OCI-LY1 (cell line): ENCODE data around the gene FRMPD3.

ENCODE experiments used
- H2AFZ ChIP-seq: fragments of 200-600 bp; sonication (generic), shearing (Covaris generic); 2 replicates; pipeline ENCODE4 v1.6.0; 2014; ENCODE audit warnings: antibody characterized with exemption, mild to moderate bottlenecking, low read length
- H3F3A ChIP-seq: fragments of 200-600 bp; sonication (generic), shearing (Covaris generic); 2 replicates; pipeline ENCODE4 v1.6.0; 2014; ENCODE audit warnings: mild to moderate bottlenecking, antibody characterized with exemption, low read length, moderate library complexity; ENCODE audit not compliant: insufficient read depth
- H3K27ac ChIP-seq: fragments of 200-600 bp; sonication (generic); 2 replicates; pipeline ENCODE4 v1.5.1; 2014; ENCODE audit warnings: low read length, mixed run types, mild to moderate bottlenecking, low read depth; ENCODE audit not compliant: poor library complexity, severe bottlenecking
- H3K27me3 ChIP-seq: fragments of 200-600 bp; sonication (generic); 2 replicates; pipeline ENCODE4 v1.6.0; 2014; ENCODE audit warnings: antibody characterized with exemption, mild to moderate bottlenecking, low read length, moderate library complexity; ENCODE audit not compliant: insufficient read depth
- H3K36me3 ChIP-seq: fragments of 200-600 bp; sonication (generic); 2 replicates; pipeline ENCODE4 v1.6.1; 2014; ENCODE audit warnings: mild to moderate bottlenecking, antibody characterized with exemption, low read length, moderate library complexity, mixed read lengths; ENCODE audit not compliant: insufficient read depth
- H3K4me1 ChIP-seq: fragments of 200-600 bp; sonication (generic); 2 replicates; pipeline ENCODE4 v1.5.1; 2014; ENCODE audit warnings: mild to moderate bottlenecking, low read length, moderate library complexity; ENCODE audit not compliant: insufficient read depth, severe bottlenecking
- H3K4me2 ChIP-seq: fragments of 200-600 bp; sonication (generic), shearing (Covaris generic); 2 replicates; pipeline ENCODE4 v1.6.1; 2014; ENCODE audit warnings: low read length
- H3K4me3 ChIP-seq: fragments of 200-600 bp; sonication (generic); 2 replicates; pipeline ENCODE4 v1.5.1; 2014; ENCODE audit warnings: low read length, low read depth, mild to moderate bottlenecking, mixed read lengths; ENCODE audit not compliant: poor library complexity, severe bottlenecking
- H3K79me2 ChIP-seq: fragments of 200-600 bp; shearing (Covaris generic); 2 replicates; pipeline ENCODE4 v1.6.1; 2016; ENCODE audit warnings: mixed run types, low read length, mixed read lengths; ENCODE audit not compliant: insufficient read depth
- H3K9ac ChIP-seq: fragments of 200-600 bp; sonication (generic), shearing (Covaris generic); 2 replicates; pipeline ENCODE4 v1.6.1; 2014; ENCODE audit warnings: mild to moderate bottlenecking, low read length, mixed read lengths
- H3K9me2 ChIP-seq: fragments of 200-600 bp; sonication (generic), shearing (Covaris generic); 2 replicates; pipeline ENCODE4 v1.6.1; 2014; ENCODE audit warnings: low read depth, mild to moderate bottlenecking, low read length, mixed read lengths
- H3K9me3 ChIP-seq: fragments of 200-600 bp; shearing (Covaris generic); 2 replicates; pipeline ENCODE4 v1.6.1; 2014; ENCODE audit warnings: low read length, mixed read lengths
- H4K20me1 ChIP-seq: fragments of 200-600 bp; sonication (generic), shearing (Covaris generic); 2 replicates; pipeline ENCODE4 v1.6.0; 2016; ENCODE audit warnings: mild to moderate bottlenecking, low read length; ENCODE audit not compliant: insufficient read depth
- CTCF ChIP-seq: fragments of 200-600 bp; sonication (generic), shearing (Covaris generic); IDR thresholded peaks from 2 replicates; pipeline ENCODE4 v1.5.1; 2017; ENCODE audit warnings: mild to moderate bottlenecking, antibody characterized with exemption, low read length, moderate library complexity, mixed read lengths
- EZH2 ChIP-seq: fragments of 200-600 bp; sonication (generic), shearing (Covaris generic); IDR thresholded peaks from 2 replicates; pipeline ENCODE4 v1.8.0; 2017; ENCODE audit warnings: borderline replicate concordance, mixed run types, mild to moderate bottlenecking, antibody characterized with exemption, low read length, moderate library complexity, mixed read lengths

The FRMPD3 gene

DNA sequence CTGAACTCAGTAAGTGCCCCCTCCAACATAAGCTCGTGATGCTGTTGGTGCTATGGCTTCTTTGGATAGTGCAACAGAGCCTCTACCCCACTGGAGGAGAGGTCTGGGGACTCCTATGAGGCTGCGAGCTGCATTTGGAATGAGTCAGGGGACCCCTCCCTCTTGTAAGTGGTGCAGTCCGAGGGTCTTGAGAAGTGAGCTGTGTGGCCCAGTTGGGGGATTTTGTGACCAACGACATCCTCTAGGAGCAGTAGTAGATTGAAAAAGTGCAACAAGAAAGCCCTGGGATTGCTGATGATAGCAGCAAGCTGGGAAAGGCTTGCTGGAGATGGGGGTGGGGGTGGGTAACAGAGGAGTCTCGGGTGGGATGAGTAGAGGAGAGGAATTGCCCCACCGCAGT lies 3.1 kb downstream of the FRMPD3 start:
- Histone ChIP-seq H3K9me3 (no peaks in the 10 kb centered on the region), H3F3A (no peaks in the 10 kb centered on the region), H3K27me3 (no peaks in the 10 kb centered on the region), H3K9me2 (no peaks in the 10 kb centered on the region), H3K79me2 (no peaks in the 10 kb centered on the region), H3K4me1 (no peaks in the 10 kb centered on the region), H3K4me3 (no peak overlapping the region), H3K27ac (no peak overlapping the region), H4K20me1 (no peaks in the 10 kb centered on the region), H3K36me3 (no peaks in the 10 kb centered on the region), H2AFZ (no peak overlapping the region), H3K4me2 (no peak overlapping the region), H3K9ac (no peak overlapping the region)
- no peak for TF ChIP-seq EZH2
- no peak for TF ChIP-seq CTCF

DNA sequence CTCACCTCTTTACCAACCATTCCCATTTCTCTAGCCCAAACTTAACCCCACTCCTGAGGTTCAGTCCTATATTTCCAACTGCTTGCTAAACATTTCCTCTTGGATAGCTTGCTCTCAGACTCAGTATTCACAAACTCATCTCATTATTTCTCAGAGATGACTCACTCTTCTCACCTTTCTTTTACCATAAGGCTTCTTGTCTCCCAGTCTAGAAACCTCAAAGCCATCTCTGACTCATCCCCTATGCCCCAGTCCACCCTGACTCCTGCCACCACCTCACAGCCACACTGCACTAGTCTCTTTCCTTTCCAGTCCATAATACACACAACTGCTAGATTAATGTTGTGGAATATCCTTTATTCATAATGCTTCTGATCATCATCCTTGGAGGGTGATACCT lies 4.8 kb downstream of the FRMPD3 start:
- no peak overlapping the region for H3K4me3 ChIP-seq

GRCh38 chrX:107457289-107457688 lies 7.8 kb downstream of the FRMPD3 start:
- no peak overlapping the region for H3K9ac ChIP-seq
- TF ChIP-seq EZH2 (no peak), CTCF (no peak)

More for the DNA sequence above, 4.8 kb downstream of the FRMPD3 start:
- H3K79me2 ChIP-seq, result no peaks in the 10 kb centered on the region
- H3K4me1 ChIP-seq, result no peaks in the 10 kb centered on the region
- TF ChIP-seq EZH2 (no peak), CTCF (no peak)
- no peaks in the 10 kb centered on the region for H3F3A ChIP-seq
- H3K27me3 ChIP-seq, result no peaks in the 10 kb centered on the region
- H2AFZ ChIP-seq, result no peak overlapping the region
- no peaks in the 10 kb centered on the region for H3K9me3 ChIP-seq
- no peak overlapping the region for H3K9ac ChIP-seq
- H3K9me2 ChIP-seq, result no peaks in the 10 kb centered on the region
- H3K27ac ChIP-seq, result no peak overlapping the region
- no peak overlapping the region for H3K4me2 ChIP-seq
- H3K36me3 ChIP-seq, result no peaks in the 10 kb centered on the region
- H4K20me1 ChIP-seq, result no peaks in the 10 kb centered on the region

More at GRCh38 chrX:107457289-107457688, 7.8 kb downstream of the FRMPD3 start:
- no peaks in the 10 kb centered on the region for H3K4me1 ChIP-seq
- no peak overlapping the region for H3K4me3 ChIP-seq
- no peaks in the 10 kb centered on the region for H3K79me2 ChIP-seq
- H3K27me3 ChIP-seq, result no peaks in the 10 kb centered on the region
- H2AFZ ChIP-seq, result no peak overlapping the region
- H3K9me2 ChIP-seq, result no peaks in the 10 kb centered on the region
- H3K36me3 ChIP-seq, result no peaks in the 10 kb centered on the region
- H3K4me2 ChIP-seq, result no peak overlapping the region
- H3K27ac ChIP-seq, result no peak overlapping the region
- H4K20me1 ChIP-seq, result no peaks in the 10 kb centered on the region
- no peaks in the 10 kb centered on the region for H3F3A ChIP-seq
- H3K9me3 ChIP-seq, result no peaks in the 10 kb centered on the region
